Femur (tissue), 1 donor: ENCODE measurements around the gene PHC2.

Experiments used
- DNase-seq: peaks from one replicate; pipeline ENCODE4 v3.0.0-alpha.2; 2017

Gene PHC2

GRCh38 chr1:33348676-33349080, 82.2 kb downstream of the PHC2 start:
- DNase-seq: no peak

GRCh38 chr1:33348194-33348593, 82.7 kb downstream of the PHC2 start:
- DNase-seq: no peak

GRCh38 chr1:33347650-33347992, 83.3 kb downstream of the PHC2 start:
- peak; percentile 78 for DNase-seq

- peak; percentile 63 for DNase-seq
Observed at GRCh38 chr1:33346927-33347649, 83.8 kb downstream of the PHC2 start.

- DNase-seq: no peak
Observed at GRCh38 chr1:33346533-33346926, 84.4 kb downstream of the PHC2 start.

GRCh38 chr1:33344896-33345560, 85.9 kb downstream of the PHC2 start:
- DNase-seq: no peak

- DNase-seq: no peak
Observed at GRCh38 chr1:33343539-33343938, 87.4 kb downstream of the PHC2 start.

- DNase-seq: peak; percentile 87
Observed at GRCh38 chr1:33342041-33342723, 88.7 kb downstream of the PHC2 start.

GRCh38 chr1:33341190-33341589, 89.7 kb downstream of the PHC2 start:
- no peak for DNase-seq

- DNase-seq: no peak
Observed at GRCh38 chr1:33339413-33339812, 91.5 kb downstream of the PHC2 start.

GRCh38 chr1:33338440-33339211, 92.3 kb downstream of the PHC2 start:
- DNase-seq: peak; percentile 50

GRCh38 chr1:33338048-33338439, 92.9 kb downstream of the PHC2 start:
- no peak for DNase-seq

GRCh38 chr1:33337441-33337840, 93.5 kb downstream of the PHC2 start:
- DNase-seq: no peak

GRCh38 chr1:33336580-33336979, 94.3 kb downstream of the PHC2 start:
- no peak for DNase-seq

- no peak for DNase-seq
Observed at GRCh38 chr1:33335020-33335419, 95.9 kb downstream of the PHC2 start.

GRCh38 chr1:33334081-33334552, 96.8 kb downstream of the PHC2 start:
- DNase-seq: no peak

- DNase-seq: no peak
Observed at GRCh38 chr1:33332881-33333280, 98.0 kb downstream of the PHC2 start.

GRCh38 chr1:33332357-33332789, 98.5 kb downstream of the PHC2 start:
- no peak for DNase-seq

- DNase-seq: no peak
Observed at GRCh38 chr1:33331444-33332356, 99.2 kb downstream of the PHC2 start.

- DNase-seq: no peak
Observed at GRCh38 chr1:33330906-33331305, 100.0 kb downstream of the PHC2 start.

- DNase-seq: no peak
Observed at GRCh38 chr1:33330361-33330890, 100.5 kb downstream of the PHC2 start.
